VCaP (cell line): ENCODE measurements around the gene ZNF132.

Experiments
- H3K27ac ChIP-seq: fragments of 450-650 bp; 2 replicates; pipeline ENCODE4 v1.5.1; 2017
- TF ChIP-seq, protein P1 (sequence below): fragments of 450-650 bp; conservative IDR thresholded peaks from 2 replicates; pipeline ENCODE4 v1.5.1; 2017; ENCODE audit warnings: mild to moderate bottlenecking, moderate library complexity

ZNF132 gene

DNA sequence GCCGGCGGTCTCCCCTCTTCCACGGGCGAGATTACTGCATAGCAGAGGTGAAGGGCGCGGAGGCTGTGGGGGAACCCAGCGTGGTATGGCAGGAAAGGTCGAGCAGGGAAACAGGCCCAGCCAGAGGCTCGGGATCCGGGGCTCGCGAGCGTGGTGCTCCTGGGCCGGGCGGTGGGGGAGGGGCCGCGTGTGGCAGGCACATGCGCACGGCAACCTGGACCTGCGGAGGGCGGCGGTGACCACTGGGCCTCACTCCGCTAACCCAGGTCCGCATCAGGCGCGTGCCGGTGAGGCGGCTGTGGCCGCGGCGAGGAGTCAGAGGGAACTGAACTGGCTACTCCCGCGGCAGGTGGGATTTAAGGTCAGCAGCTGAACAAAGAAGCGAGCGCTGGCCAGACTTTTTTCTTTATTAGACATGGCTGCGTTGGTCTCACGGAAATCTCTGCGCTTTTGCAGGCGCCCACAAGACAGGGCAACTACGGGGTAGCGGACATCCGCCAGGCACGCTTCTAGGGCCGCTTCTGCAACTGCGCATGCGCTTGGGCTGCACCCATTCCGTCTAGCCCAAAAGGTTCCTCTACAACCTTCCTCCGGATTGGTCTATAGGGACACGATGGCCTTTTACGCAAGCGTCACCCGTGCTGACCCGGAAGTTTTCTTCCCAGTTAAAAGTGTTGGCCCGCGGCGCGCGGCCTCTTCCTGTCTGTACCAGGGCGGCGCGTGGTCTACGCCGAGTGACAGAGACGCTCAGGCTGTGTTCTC lies 53.2 kb downstream of the ZNF132 start, which contains the start of gene RPS5:
TSS of gene RPS5 (plus strand) at position 694 of the 762 bp plus-strand sequence. CDS start 869 bp downstream, outside the sequence.
- peak within 1 kb of the TSS; percentile 100 for H3K27ac ChIP-seq
- TF ChIP-seq, protein P1, sequence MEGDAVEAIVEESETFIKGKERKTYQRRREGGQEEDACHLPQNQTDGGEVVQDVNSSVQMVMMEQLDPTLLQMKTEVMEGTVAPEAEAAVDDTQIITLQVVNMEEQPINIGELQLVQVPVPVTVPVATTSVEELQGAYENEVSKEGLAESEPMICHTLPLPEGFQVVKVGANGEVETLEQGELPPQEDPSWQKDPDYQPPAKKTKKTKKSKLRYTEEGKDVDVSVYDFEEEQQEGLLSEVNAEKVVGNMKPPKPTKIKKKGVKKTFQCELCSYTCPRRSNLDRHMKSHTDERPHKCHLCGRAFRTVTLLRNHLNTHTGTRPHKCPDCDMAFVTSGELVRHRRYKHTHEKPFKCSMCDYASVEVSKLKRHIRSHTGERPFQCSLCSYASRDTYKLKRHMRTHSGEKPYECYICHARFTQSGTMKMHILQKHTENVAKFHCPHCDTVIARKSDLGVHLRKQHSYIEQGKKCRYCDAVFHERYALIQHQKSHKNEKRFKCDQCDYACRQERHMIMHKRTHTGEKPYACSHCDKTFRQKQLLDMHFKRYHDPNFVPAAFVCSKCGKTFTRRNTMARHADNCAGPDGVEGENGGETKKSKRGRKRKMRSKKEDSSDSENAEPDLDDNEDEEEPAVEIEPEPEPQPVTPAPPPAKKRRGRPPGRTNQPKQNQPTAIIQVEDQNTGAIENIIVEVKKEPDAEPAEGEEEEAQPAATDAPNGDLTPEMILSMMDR: no peak

DNA sequence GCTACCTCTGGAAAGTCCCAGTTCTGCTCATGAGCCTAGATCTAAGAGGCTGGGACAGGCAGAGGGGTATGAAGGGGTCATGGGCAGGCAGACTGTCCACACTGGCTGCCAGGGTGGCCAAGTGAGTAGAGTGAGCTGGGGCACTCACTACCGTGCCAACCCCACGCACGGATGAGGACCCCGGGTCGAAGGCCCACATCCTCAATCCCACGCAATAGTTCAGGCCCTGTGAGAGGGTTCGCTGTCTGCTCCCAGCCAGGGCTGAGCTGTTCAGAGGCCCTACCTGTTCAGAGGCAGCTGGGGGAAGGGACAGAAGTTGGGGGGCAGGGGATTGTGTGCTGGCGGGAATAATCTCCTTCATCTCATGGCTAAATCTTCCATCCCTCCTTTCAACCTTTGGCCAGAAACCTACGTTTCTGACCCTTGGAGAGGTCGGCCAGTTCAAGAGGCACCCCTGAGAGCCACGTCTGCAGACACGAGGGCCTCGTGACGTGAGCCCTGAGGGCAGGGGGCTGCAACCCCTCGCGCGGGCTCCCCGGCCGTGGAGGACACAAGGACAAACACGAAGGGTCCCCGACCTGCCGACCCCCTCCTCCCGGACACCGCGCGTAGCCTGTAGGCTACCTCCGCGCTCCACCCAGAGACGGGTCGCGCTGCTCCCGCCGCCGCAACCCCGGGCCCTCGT lies 53.9 kb downstream of the ZNF132 start:
- TF ChIP-seq, protein P1: no peak
- peak overlapping the region; percentile 100 for H3K27ac ChIP-seq

DNA sequence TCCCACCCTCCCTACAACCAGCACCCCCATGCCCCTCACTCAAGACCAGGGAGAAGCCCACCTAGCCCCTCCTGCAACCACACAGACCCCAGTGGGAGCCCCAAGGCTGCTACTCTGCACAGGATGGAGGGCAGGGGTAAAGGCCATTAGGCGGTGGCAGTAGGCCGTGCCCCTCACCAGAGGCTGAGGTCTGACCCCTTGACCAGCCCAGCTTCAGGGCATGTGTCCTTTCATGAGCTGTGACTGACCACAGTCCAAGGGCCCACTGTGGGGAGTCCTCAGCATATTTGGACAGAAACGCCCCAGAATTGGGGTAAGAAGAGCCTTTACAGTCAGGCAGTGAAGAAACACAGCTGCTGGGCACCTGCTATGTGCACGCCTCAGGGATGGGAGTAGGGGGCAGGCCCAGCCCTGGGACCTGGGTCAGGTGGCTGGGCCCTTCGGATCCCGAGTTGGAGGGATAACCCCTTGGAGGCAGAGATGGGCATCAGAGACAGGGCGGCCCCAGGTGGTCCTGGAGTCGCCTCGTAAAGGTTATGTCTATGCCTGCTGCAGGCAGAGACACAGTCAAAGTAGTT lies 54.6 kb downstream of the ZNF132 start:
- TF ChIP-seq, protein P1: no peak
- peak overlapping the region; percentile 100 for H3K27ac ChIP-seq

DNA sequence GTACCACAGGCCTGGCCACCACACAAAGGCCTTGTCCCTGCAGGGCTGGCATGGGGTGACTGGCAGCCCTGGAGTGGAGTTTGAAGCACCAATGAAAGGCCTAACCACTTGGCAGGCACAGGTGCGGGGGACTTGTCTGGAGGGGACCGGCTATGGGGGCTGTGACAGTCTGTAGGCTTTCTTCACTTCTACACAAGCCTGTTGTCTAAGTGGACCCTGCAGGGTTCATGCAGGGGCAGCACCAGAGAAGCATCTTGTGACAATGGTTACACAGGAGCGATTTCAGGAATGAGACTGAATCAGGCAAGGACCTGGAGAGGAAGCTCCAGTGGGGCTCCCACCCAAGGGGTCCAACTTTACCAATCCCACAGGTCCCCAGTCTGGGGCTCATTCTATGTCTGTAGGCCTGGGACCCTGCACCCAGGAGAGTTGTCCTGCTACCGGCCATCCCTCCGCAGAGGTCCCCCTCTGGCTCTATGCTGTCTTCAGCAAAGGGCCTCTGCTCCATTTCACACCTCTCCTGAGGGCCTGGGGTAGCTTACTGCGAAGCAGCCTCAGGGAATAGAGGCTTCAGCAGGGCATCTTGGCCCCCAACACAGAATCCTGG lies 56.9 kb downstream of the ZNF132 start:
- TF ChIP-seq, protein P1: no peak
- no peak overlapping the region for H3K27ac ChIP-seq
